Measurements from ENCODE around the gene OXNAD1.

The OXNAD1 gene

GRCh38 chr3:16307832-16308531 lies 43.0 kb downstream of the OXNAD1 start:
- peak in 1 of 2 experiments; percentile 18 for DNase-seq

- no peak for DNase-seq
These were observed 43.7 kb downstream of the OXNAD1 start for GRCh38 chr3:16308727-16309126.

- peak; percentile 41 to 58 for DNase-seq
These were observed 44.5 kb downstream of the OXNAD1 start for GRCh38 chr3:16309558-16309957.

- DNase-seq = peak; percentile 18 to 22
These were observed 45.5 kb downstream of the OXNAD1 start for GRCh38 chr3:16310486-16310885.

GRCh38 chr3:16311960-16312451 lies 47.0 kb downstream of the OXNAD1 start:
- peak; percentile 53 to 65 for DNase-seq

- peak; percentile 16 to 18 for DNase-seq
These were observed 49.1 kb downstream of the OXNAD1 start for GRCh38 chr3:16313886-16314645.

GRCh38 chr3:16315623-16316022 lies 50.6 kb downstream of the OXNAD1 start:
- peak in 1 of 2 experiments; percentile 16 for DNase-seq

- peak in 1 of 2 experiments; percentile 19 for DNase-seq
These were observed 51.4 kb downstream of the OXNAD1 start for GRCh38 chr3:16316396-16316795.

GRCh38 chr3:16316847-16317560 lies 52.0 kb downstream of the OXNAD1 start:
- DNase-seq = peak in 1 of 2 experiments; percentile 26

- no peak for DNase-seq
These were observed 52.5 kb downstream of the OXNAD1 start for GRCh38 chr3:16317561-16317945.

- no peak for DNase-seq
These were observed 53.2 kb downstream of the OXNAD1 start for GRCh38 chr3:16318176-16318575.

- peak; percentile 85 to 87 for DNase-seq
These were observed 54.3 kb downstream of the OXNAD1 start for GRCh38 chr3:16319307-16319706.

- no peak for DNase-seq
These were observed 54.7 kb downstream of the OXNAD1 start for GRCh38 chr3:16319723-16320122.

GRCh38 chr3:16320711-16321110 lies 55.7 kb downstream of the OXNAD1 start:
- no peak for DNase-seq

- DNase-seq = no peak
These were observed 57.2 kb downstream of the OXNAD1 start for GRCh38 chr3:16322189-16322588.

- no peak for DNase-seq
These were observed 58.7 kb downstream of the OXNAD1 start for GRCh38 chr3:16323737-16324136.

GRCh38 chr3:16325850-16326249 lies 60.8 kb downstream of the OXNAD1 start:
- DNase-seq = no peak

GRCh38 chr3:16326724-16327349 lies 61.8 kb downstream of the OXNAD1 start:
- DNase-seq = no peak

GRCh38 chr3:16328124-16328523 lies 63.1 kb downstream of the OXNAD1 start:
- DNase-seq = no peak

GRCh38 chr3:16329036-16329825 lies 64.2 kb downstream of the OXNAD1 start:
- no peak for DNase-seq

- DNase-seq = no peak
These were observed 64.8 kb downstream of the OXNAD1 start for GRCh38 chr3:16329826-16330129.

GRCh38 chr3:16330351-16330750 lies 65.3 kb downstream of the OXNAD1 start:
- no peak for DNase-seq
